Endothelial cell of umbilical vein (primary cell): Measurements from ENCODE around the gene UBC. TPM values are rescaled to one million over a fixed set of nuclear protein-coding genes. Genes with fewer than 3 reads are reported as not detected.

ENCODE experiments used
- BruUV-seq: library from RNA; stranded (reverse); fragments of 400-500 nt; replicated peaks from 2 replicates; lab custom pipeline; 2021; lab: Mats Ljungman, UMichigan
- CTCF ChIA-PET: fragments of 300-600, 350-600 bp; sonication (Branson Sonifier 250); formaldehyde crosslinking; loops from one replicate; lab custom pipeline; 2021; ENCODE audit warnings: antibody characterized with exemption, inconsistent platforms; lab: Charles Lee
- POLR2A ChIA-PET: fragments of 300-600, 350-600 bp; sonication (Branson Sonifier 250); formaldehyde crosslinking; loops from one replicate; lab custom pipeline; 2021; ENCODE audit warnings: antibody characterized with exemption, inconsistent platforms; lab: Charles Lee
- DNase-seq: peaks from one replicate; pipeline ENCODE4 v3.0.0-alpha.2; 2011; ENCODE audit warnings: low read depth, low spot score
- FAIRE-seq: peaks from 2 replicates; lab custom pipeline; 2011; peaks lifted over from hg19 to GRCh38; lab: Jason Lieb, UNC
- H2AFZ ChIP-seq: 2 replicates; pipeline ENCODE4 v1.6.0; 2012; ENCODE audit warnings: low read depth, low read length, control low read depth, inconsistent platforms
- H3K27ac ChIP-seq: 2 replicates; pipeline ENCODE4 v1.5.1; 2011; ENCODE audit warnings: low read depth, mild to moderate bottlenecking, control low read depth, low read length, moderate library complexity; ENCODE audit not compliant: insufficient read depth
- H3K27me3 ChIP-seq, 2 experiments: 2 replicates each; pipeline versions ENCODE4 v1.6.0 to v1.6.1; 2011; ENCODE audit warnings: low read length in 2 of 2, mixed read lengths in 1 of 2; ENCODE audit not compliant: control insufficient read depth in 2 of 2, insufficient read depth in 2 of 2
- H3K36me3 ChIP-seq, 2 experiments: 2 replicates in 1 of 2; 3 replicates in 1 of 2; pipeline ENCODE4 v1.5.1; 2011; ENCODE audit warnings: low read length in 2 of 2, mild to moderate bottlenecking in 1 of 2, moderate library complexity in 1 of 2; ENCODE audit not compliant: control insufficient read depth in 2 of 2, insufficient read depth in 2 of 2; ENCODE audit errors: extremely low read depth in 1 of 2
- H3K4me1 ChIP-seq: 3 replicates; pipeline ENCODE4 v1.5.1; 2011; ENCODE audit warnings: mild to moderate bottlenecking, low read length; ENCODE audit not compliant: control insufficient read depth, insufficient read depth; ENCODE audit errors: extremely low read depth
- H3K4me2 ChIP-seq: 2 replicates; pipeline ENCODE4 v1.6.1; 2011; ENCODE audit warnings: low read length, control low read depth, mixed read lengths; ENCODE audit not compliant: insufficient read depth
- H3K4me3 ChIP-seq, 3 experiments: fragments of 200-600 bp in 1 of 3; sonication (generic), shearing (Covaris generic) in 1 of 3; replicated peaks in 1 of 3; 2 replicates each; pipeline ENCODE4 v1.5.1; 2011 to 2016; ENCODE audit warnings: control low read depth in 3 of 3, low read length in 3 of 3, mild to moderate bottlenecking in 2 of 3, inconsistent platforms in 1 of 3, low read depth in 1 of 3, moderate library complexity in 1 of 3; ENCODE audit not compliant: insufficient read depth in 1 of 3
- H3K79me2 ChIP-seq: 2 replicates; pipeline ENCODE4 v1.6.0; 2012; ENCODE audit warnings: low read length, inconsistent platforms; ENCODE audit not compliant: control insufficient read depth, insufficient read depth
- H3K9ac ChIP-seq: replicated peaks from 2 replicates; pipeline ENCODE3; 2011; ENCODE audit warnings: low read length, control low read depth; ENCODE audit not compliant: insufficient read depth; ENCODE audit errors: extremely low read depth
- H3K9me1 ChIP-seq: replicated peaks from 3 replicates; pipeline ENCODE4 v1.6.0; 2011; ENCODE audit warnings: mild to moderate bottlenecking, low read length; ENCODE audit not compliant: control insufficient read depth, insufficient read depth; ENCODE audit errors: extremely low read depth
- H3K9me3 ChIP-seq: replicated peaks from 2 replicates; pipeline ENCODE4 v1.5.1; 2012; ENCODE audit warnings: low read length, inconsistent platforms; ENCODE audit not compliant: control insufficient read depth, insufficient read depth
- H4K20me1 ChIP-seq: replicated peaks from 2 replicates; pipeline ENCODE3; 2011; ENCODE audit warnings: mild to moderate bottlenecking, low read length; ENCODE audit not compliant: control insufficient read depth, insufficient read depth; ENCODE audit errors: extremely low read depth
- FOS ChIP-seq: IDR thresholded peaks from 2 replicates; pipeline ENCODE4 v1.6.1; 2011; ENCODE audit warnings: mild to moderate bottlenecking, low read length, moderate library complexity, borderline replicate concordance; ENCODE audit not compliant: insufficient read depth
- GATA2 ChIP-seq: IDR thresholded peaks from 2 replicates; pipeline ENCODE4 v1.7.0; 2011; ENCODE audit warnings: low read depth, mild to moderate bottlenecking, moderate library complexity, mixed read lengths, low read length; ENCODE audit not compliant: insufficient read length, insufficient read depth
- JUN ChIP-seq: IDR thresholded peaks from 2 replicates; pipeline ENCODE4 v1.6.1; 2011; ENCODE audit warnings: borderline replicate concordance, low read depth; ENCODE audit not compliant: insufficient read length, insufficient read depth
- MYC ChIP-seq: IDR thresholded peaks from one replicate; pipeline ENCODE4 v1.6.1; 2011; ENCODE audit warnings: mild to moderate bottlenecking, low read depth, low read length
- POLR2A ChIP-seq: IDR thresholded peaks from 2 replicates; pipeline ENCODE4 v1.6.1; 2012; ENCODE audit warnings: low read depth, mild to moderate bottlenecking, control low read depth, low read length
- dilution Hi-C: fragments of 300-500 bp; cut with MboI; formaldehyde crosslinking; loops from one replicate; pipeline ENCODE4 v1.15.0; 2019; ENCODE audit warnings: low sequenced_read_pairs; ENCODE audit not compliant: extremely low pct_ligation_motif_present
- intact Hi-C: fragments of 100-400 bp; cut with micrococcal nuclease; formaldehyde crosslinking; loops from one replicate; pipeline ENCODE4 v1.10.0; 2022
- polyA plus RNA-seq, 4 experiments: library from polyadenylated mRNA; depleted of rRNA in 3 of 4; stranded (reverse) in 3 of 4; unstranded in 1 of 4; fragments of >200 nt; gene quantifications; 2 replicates each; pipeline versions ENCODE4 v1.2.1 to v1.2.3, GENCODE V29; 2011 to 2012; ENCODE audit warnings: missing spikeins in 1 of 4
- total RNA-seq: library from RNA; stranded (reverse); gene quantifications from 2 replicates; pipeline ENCODE4 v1.2.3, GENCODE V29; 2021

Gene UBC
- total and polyA plus RNA-seq, 2 donors (not counting 3 experiments of a cell fraction or from before 2014, with no cell fraction given), result 875 to 1,305 TPM

DNA sequence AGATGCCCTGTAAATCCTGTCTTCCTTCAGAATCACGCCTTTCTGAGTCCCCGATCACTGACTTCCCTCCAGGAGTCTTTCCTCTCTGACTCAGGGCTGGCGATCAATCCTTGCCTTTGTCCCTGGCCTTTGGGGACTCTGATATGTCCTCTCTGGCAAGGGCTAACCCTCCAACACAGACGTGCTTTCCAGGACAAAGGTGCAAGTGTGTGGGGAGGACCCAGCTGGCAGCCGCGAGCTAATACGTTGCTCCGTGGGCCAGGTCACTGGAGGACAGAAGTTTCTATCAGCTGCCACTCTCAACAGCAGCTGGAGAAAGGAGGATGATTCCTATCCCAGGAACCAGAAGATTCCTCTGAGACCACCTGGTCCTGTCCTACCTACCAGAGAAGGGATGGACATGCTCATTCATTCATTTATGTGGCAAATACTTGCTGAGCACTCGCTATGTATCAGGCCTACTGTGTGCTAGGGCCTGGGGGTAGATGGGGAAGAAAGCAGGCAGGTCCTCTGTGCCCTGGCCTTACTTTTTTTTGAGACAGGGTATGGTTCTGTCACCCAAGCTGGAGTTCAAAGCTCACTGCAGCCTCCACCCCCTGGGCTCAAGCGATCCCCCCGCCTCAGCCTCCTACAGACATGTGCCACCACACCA lies 42.3 kb downstream of the UBC start:
- Histone ChIP-seq H3K9ac (no peak overlapping the region), H2AFZ (no peak overlapping the region), H3K4me1 (no peaks in the 10 kb centered on the region), H3K9me3 (no peaks in the 10 kb centered on the region), H3K27me3 (no peaks in the 10 kb centered on the region), H3K4me2 (no peak overlapping the region), H3K79me2 (no peaks in the 10 kb centered on the region), H3K36me3 (no peaks in the 10 kb centered on the region), H3K27ac (no peak overlapping the region), H3K9me1 (no peaks in the 10 kb centered on the region), H4K20me1 (no peaks in the 10 kb centered on the region), H3K4me3 (no peak overlapping the region)
- BruUV-seq, result no TSS peak
- dilution Hi-C loops, result no loop called here
- TF ChIP-seq FOS, result no peak
- no peak for TF ChIP-seq GATA2
- no peak for TF ChIP-seq MYC
- no peak for TF ChIP-seq JUN
- no peak for TF ChIP-seq POLR2A
- CTCF ChIA-PET, result interaction anchor here (1.4 kb wide), 1 partner anchor 35 kb away, joined by 4 read pairs; no protein-coding TSS in a partner anchor
- FAIRE-seq, result no peak
- intact Hi-C loops, result no loop called here
- no peak for DNase-seq
- POLR2A ChIA-PET, result no interaction called here

DNA sequence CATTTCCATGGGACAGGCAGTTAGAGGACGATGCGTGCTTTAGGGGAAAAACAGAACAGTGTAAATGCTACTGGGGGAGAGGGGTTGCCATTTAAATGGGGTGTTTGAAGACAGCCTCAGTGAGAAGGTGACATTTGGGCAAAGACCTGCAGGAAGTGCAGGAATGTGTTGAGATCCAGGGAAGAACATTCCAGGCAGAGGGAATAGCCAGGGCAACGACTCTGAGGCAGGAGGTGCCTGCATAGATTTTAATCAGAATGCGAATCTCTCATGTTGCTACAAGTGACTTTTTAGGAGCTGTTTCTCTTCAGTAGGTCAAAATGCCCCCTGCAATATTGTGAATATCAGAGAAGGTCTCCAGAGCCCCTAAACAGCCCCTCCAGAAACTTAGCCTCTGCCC lies 43.2 kb downstream of the UBC start:
- Histone ChIP-seq H2AFZ (no peak overlapping the region), H3K9ac (no peak overlapping the region), H4K20me1 (no peaks in the 10 kb centered on the region), H3K36me3 (no peaks in the 10 kb centered on the region), H3K27me3 (no peaks in the 10 kb centered on the region), H3K9me3 (no peaks in the 10 kb centered on the region), H3K4me2 (no peak overlapping the region), H3K4me3 (no peak overlapping the region), H3K79me2 (no peaks in the 10 kb centered on the region), H3K27ac (no peak overlapping the region), H3K9me1 (no peaks in the 10 kb centered on the region), H3K4me1 (no peaks in the 10 kb centered on the region)
- BruUV-seq, result no TSS peak
- no peak for DNase-seq
- FAIRE-seq, result no peak
- POLR2A ChIA-PET, result no interaction called here
- dilution Hi-C loops, result no loop called here
- CTCF ChIA-PET, result no interaction called here
- no peak for TF ChIP-seq POLR2A
- intact Hi-C loops, result no loop called here
